Coronary artery (tissue), 2 donors: ENCODE data around the gene DTNBP1.

ENCODE experiments used
- DNase-seq: peaks from one replicate; pipeline ENCODE4 v3.0.0-alpha.2; 2017; ENCODE audit warnings: low spot score
- H3K27ac ChIP-seq, 2 donors: fragments of 200-600 bp; sonication (generic); one replicate each; pipeline ENCODE4 v1.5.1; 2016 to 2019
- H3K4me3 ChIP-seq: fragments of 200-600 bp; sonication (generic); 2 replicates; pipeline ENCODE4 v1.5.1; 2016; ENCODE audit warnings: mild to moderate bottlenecking, moderate library complexity
- TF ChIP-seq, protein P1 (sequence below): fragments of 200-600 bp; sonication (generic); IDR thresholded peaks from one replicate; pipeline ENCODE4 v1.5.1; 2019; ENCODE audit warnings: antibody characterized with exemption

Gene DTNBP1

DNA sequence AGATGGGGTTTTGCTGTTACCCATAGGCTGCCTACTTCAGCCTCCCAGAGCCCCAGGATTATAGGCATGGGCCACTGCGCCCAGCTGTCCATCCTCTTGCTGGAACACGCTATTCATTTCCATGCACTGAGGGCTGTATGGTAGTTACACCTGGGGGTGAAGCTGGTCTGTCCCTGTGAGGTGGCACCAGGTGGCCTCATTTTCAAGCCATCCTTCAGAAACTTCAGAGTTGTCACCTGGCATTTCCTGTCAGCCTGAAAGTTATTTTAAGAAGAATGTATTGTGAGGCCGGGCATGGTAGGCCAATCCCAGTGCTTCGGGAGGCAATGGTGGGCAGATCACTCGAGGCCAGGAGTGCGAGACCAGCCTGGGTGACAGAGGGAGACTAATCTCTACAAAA lies 147.6 kb downstream of the DTNBP1 start:
- TF ChIP-seq, protein P1, sequence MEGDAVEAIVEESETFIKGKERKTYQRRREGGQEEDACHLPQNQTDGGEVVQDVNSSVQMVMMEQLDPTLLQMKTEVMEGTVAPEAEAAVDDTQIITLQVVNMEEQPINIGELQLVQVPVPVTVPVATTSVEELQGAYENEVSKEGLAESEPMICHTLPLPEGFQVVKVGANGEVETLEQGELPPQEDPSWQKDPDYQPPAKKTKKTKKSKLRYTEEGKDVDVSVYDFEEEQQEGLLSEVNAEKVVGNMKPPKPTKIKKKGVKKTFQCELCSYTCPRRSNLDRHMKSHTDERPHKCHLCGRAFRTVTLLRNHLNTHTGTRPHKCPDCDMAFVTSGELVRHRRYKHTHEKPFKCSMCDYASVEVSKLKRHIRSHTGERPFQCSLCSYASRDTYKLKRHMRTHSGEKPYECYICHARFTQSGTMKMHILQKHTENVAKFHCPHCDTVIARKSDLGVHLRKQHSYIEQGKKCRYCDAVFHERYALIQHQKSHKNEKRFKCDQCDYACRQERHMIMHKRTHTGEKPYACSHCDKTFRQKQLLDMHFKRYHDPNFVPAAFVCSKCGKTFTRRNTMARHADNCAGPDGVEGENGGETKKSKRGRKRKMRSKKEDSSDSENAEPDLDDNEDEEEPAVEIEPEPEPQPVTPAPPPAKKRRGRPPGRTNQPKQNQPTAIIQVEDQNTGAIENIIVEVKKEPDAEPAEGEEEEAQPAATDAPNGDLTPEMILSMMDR: no peak
- Histone ChIP-seq H3K27ac (no peak overlapping the region), H3K4me3 (no peak overlapping the region)
- DNase-seq: no peak

DNA sequence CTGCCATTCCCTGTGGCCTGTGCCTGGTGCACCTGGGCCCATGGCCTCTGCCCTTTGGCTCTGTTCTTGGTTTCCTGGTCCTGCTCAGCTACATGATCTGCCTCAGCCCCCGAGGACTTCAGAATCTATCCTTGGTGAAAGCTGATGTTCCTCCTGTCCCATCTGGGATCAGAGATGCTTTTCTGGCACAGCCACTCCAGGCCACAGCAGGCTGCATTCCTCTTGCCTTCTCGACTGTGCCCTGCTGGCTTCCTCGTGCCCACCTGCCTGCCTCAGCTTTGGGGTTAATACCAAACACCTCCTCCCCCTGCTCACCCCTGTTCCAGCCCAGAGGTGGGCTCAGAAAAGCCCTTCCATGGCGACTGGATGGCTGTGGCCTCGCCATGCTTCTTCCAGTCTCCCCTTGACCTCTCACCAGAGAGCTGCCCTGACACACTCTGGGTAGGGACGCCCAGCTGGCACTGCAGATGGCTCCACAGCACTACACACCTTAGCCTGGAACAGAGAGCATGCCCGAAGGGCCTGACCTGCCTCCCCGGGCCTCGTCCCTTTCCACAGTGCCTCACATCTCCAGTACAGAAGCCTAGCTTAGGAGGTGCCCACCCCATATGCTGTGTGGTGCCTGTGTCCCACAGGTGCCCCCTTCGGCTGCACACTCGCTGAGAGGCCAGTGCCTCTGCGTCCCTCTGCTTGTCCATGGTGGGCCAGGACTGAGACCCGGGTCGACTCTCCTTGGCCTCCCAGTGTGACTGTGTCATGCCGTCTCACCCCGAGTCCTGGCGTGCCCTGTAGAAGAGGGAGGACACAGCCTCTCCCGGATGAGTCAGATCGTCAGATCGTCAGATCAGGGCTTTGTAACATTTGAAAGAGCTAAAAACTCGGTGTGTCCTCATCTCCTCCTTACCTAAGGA lies 148.8 kb downstream of the DTNBP1 start:
- no peak overlapping the region for H3K4me3 ChIP-seq
- TF ChIP-seq, protein P1: no peak
- no peak overlapping the region for H3K27ac ChIP-seq
- DNase-seq: no peak

DNA sequence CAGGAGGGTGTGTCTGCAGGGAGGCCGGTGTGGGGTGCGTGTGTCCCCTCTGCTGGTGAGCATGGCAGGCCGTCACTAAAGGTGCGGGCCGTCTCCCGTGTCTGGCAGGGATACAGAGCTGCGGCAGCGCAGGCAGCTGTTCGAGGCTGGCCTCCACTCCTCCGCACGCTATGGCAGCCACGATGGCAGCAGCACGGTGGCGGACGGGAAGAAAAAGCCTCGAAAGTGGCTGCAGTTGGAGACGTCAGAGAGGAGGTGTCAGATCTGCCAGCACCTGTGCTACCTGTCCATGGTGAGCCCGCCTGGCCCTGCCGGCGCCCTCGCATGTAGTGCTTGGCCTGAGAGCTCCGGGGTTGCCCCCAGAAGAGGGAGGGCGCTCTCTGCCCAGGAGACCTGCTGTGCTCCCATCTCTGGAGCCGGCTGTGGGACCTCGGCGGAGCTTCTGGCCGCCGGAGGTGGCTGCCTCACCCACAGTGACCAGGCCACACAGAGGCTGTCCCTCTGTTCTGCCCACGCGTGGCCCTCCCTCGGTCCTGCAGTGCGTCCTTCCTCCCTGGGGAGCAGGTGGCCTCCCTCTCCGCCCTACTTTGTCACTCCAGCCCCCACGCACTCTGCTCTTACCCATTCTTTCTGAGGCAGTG lies 149.6 kb downstream of the DTNBP1 start:
- no peak overlapping the region for H3K4me3 ChIP-seq
- no peak for DNase-seq
- TF ChIP-seq, protein P1: no peak
- no peak overlapping the region for H3K27ac ChIP-seq

DNA sequence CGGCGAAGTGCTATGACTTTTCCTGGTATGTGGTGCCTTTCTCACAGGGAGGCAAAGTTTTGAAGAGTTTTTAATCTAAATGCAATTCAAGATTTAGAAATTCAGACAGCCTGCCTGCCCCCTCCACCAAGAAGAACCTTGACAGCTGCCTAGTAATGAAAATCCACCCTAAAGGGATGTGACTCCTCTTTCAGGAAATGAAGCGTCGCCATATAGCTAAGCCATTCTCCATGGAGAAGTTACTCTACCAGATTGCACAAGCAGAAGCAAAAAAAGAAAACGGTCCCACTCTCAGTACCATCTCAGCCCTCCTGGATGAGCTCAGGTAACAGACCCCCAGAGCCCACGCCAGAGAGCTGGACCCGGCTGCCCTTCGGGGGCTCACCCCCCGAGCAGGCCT lies 150.1 kb downstream of the DTNBP1 start:
- Histone ChIP-seq H3K4me3 (no peak overlapping the region), H3K27ac (no peak overlapping the region)
- TF ChIP-seq, protein P1: no peak
- no peak for DNase-seq

DNA sequence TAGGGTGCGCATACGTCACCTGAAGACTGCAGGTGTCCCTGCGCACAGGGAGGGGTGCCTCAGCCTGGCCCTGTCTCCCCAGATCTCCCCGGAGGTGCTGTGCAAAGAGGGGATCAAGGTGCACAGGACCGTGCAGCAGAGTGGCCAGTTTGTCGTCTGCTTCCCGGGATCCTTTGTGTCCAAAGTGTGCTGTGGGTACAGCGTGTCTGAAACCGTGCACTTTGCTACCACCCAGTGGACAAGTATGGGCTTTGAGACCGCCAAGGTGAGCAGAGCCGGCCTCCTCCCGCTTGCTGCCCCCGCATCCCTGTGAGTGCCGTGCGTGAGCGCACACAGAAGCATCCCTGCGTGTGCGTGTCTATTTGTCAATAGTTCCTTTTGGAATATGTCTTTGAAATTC lies 150.7 kb downstream of the DTNBP1 start:
- DNase-seq: no peak
- H3K4me3 ChIP-seq: no peak overlapping the region
- TF ChIP-seq, protein P1: no peak
- no peak overlapping the region for H3K27ac ChIP-seq

DNA sequence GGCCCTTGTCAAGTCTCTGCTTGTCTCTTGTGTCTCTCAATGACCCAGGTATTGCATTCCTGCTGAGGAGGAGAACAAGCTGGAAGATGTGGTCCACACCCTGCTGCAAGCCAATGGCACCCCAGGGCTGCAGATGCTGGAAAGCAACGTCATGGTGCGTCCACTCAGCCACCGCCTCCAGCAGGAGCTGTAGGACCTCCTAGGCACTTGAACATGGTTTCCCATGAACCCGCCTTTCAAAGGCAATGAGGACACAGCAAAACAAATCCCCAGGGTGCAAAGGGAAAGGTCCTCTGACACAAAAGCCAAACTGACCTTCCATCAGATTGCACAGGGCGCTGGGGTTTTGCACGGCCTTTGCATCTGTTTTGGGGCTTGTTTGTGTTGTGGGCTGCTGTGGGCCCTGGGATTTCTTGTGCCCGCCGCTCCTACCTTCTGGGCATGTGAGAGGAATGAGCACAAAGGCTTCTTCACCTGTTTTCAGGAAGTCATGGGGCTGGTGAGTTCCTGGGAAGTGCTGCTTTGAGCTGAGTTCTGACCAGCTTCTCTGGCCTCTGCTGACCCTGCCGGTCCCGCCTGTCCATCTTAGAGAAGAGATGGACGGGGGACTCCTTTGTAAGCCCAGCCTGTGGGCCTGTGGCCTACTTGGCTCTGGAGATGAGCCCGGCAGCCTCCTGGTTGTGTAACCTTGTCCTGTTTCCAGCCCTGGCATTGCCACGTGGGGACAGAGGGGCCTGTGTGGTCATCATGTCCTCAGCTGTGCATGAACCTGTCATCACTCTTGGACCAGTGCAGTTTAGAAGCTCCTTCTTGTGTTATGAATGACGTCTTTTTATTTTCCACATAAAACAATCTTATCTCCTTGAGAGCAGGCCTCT lies 151.3 kb downstream of the DTNBP1 start:
- TF ChIP-seq, protein P1: no peak
- Histone ChIP-seq H3K4me3 (no peak overlapping the region), H3K27ac (no peak overlapping the region)
- no peak for DNase-seq
